Measurements from ENCODE around the gene IQCE. TPM values are rescaled to one million over a fixed set of nuclear protein-coding genes. Genes with fewer than 3 reads are reported as not detected.

The IQCE gene
- total and polyA plus RNA-seq, 2 donors (not counting 1 experiment from before 2014, with no cell fraction given) = 5.3 to 8.3 TPM

- no peaks in the 10 kb centered on the region for H3K9me3 ChIP-seq (ENCODE audit: control insufficient read depth, insufficient read depth, low read depth, low read length)
- no peak for DNase-seq (ENCODE audit: low read depth in 2 of 2)
- no peak overlapping the region for H3K4me2 ChIP-seq (ENCODE audit: extremely low read depth, insufficient read depth, low read length)
- no peaks in the 10 kb centered on the region for H4K20me1 ChIP-seq (ENCODE audit: control insufficient read depth, extremely low read depth, insufficient read depth, low read length)
- no peak overlapping the region for H3K9ac ChIP-seq (ENCODE audit: insufficient read depth, low read length)
- H3K4me1 ChIP-seq (ENCODE audit: control insufficient read depth, extremely low read depth, insufficient read depth, low read length) = peaks cover 4% of the 10 kb centered on the region
- H3K79me2 ChIP-seq (ENCODE audit: control insufficient read depth, insufficient read depth, low read length) = no peaks in the 10 kb centered on the region
- no peak overlapping the region for H3K27ac ChIP-seq (ENCODE audit: insufficient read depth, low read length)
- no peaks in the 10 kb centered on the region for H3K27me3 ChIP-seq (ENCODE audit: control insufficient read depth, insufficient read depth, low read length)
- no peak overlapping the region for H3K4me3 ChIP-seq (replicated peaks in 1 of 4; ENCODE audit: control extremely low read depth in 1 of 4, insufficient read depth in 1 of 4, low read depth in 3 of 4, low read length in 4 of 4)
- no peak overlapping the region for H2AFZ ChIP-seq (ENCODE audit: low read length)
- H3K36me3 ChIP-seq (ENCODE audit: control insufficient read depth, insufficient read depth, low read length) = no peaks in the 10 kb centered on the region
- TF ChIP-seq EZH2 (IDR thresholded peaks at IDR 0.05; ENCODE audit: low read length, missing control alignments) = no peak
- TF ChIP-seq, protein P1, sequence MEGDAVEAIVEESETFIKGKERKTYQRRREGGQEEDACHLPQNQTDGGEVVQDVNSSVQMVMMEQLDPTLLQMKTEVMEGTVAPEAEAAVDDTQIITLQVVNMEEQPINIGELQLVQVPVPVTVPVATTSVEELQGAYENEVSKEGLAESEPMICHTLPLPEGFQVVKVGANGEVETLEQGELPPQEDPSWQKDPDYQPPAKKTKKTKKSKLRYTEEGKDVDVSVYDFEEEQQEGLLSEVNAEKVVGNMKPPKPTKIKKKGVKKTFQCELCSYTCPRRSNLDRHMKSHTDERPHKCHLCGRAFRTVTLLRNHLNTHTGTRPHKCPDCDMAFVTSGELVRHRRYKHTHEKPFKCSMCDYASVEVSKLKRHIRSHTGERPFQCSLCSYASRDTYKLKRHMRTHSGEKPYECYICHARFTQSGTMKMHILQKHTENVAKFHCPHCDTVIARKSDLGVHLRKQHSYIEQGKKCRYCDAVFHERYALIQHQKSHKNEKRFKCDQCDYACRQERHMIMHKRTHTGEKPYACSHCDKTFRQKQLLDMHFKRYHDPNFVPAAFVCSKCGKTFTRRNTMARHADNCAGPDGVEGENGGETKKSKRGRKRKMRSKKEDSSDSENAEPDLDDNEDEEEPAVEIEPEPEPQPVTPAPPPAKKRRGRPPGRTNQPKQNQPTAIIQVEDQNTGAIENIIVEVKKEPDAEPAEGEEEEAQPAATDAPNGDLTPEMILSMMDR (conservative IDR thresholded peaks at IDR 0.05 in 1 of 2, IDR thresholded peaks at IDR 0.05 in 1 of 2; ENCODE audit: low read depth in 1 of 2, low read length in 2 of 2) = no peak
Measured at GRCh38 chr7:2610466-2610865, 51.7 kb downstream of the IQCE start.

- H3K79me2 ChIP-seq (ENCODE audit: control insufficient read depth, insufficient read depth, low read length) = no peaks in the 10 kb centered on the region
- H3K36me3 ChIP-seq (ENCODE audit: control insufficient read depth, insufficient read depth, low read length) = no peaks in the 10 kb centered on the region
- no peak overlapping the region for H3K27ac ChIP-seq (ENCODE audit: insufficient read depth, low read length)
- H4K20me1 ChIP-seq (ENCODE audit: control insufficient read depth, extremely low read depth, insufficient read depth, low read length) = no peaks in the 10 kb centered on the region
- H3K4me2 ChIP-seq (ENCODE audit: extremely low read depth, insufficient read depth, low read length) = no peak overlapping the region
- TF ChIP-seq, protein P1 (conservative IDR thresholded peaks at IDR 0.05 in 1 of 2, IDR thresholded peaks at IDR 0.05 in 1 of 2; ENCODE audit: low read depth in 1 of 2, low read length in 2 of 2) = no peak
- TF ChIP-seq EZH2 (IDR thresholded peaks at IDR 0.05; ENCODE audit: low read length, missing control alignments) = no peak
- H3K27me3 ChIP-seq (ENCODE audit: control insufficient read depth, insufficient read depth, low read length) = no peaks in the 10 kb centered on the region
- no peak overlapping the region for H2AFZ ChIP-seq (ENCODE audit: low read length)
- H3K4me3 ChIP-seq (replicated peaks in 1 of 4; ENCODE audit: control extremely low read depth in 1 of 4, insufficient read depth in 1 of 4, low read depth in 3 of 4, low read length in 4 of 4) = no peak overlapping the region
- no peak for DNase-seq (ENCODE audit: low read depth in 2 of 2)
- peaks cover 4% of the 10 kb centered on the region for H3K4me1 ChIP-seq (ENCODE audit: control insufficient read depth, extremely low read depth, insufficient read depth, low read length)
- no peak overlapping the region for H3K9ac ChIP-seq (ENCODE audit: insufficient read depth, low read length)
- no peaks in the 10 kb centered on the region for H3K9me3 ChIP-seq (ENCODE audit: control insufficient read depth, insufficient read depth, low read depth, low read length)
Measured at GRCh38 chr7:2610898-2611297, 52.1 kb downstream of the IQCE start.

DNA sequence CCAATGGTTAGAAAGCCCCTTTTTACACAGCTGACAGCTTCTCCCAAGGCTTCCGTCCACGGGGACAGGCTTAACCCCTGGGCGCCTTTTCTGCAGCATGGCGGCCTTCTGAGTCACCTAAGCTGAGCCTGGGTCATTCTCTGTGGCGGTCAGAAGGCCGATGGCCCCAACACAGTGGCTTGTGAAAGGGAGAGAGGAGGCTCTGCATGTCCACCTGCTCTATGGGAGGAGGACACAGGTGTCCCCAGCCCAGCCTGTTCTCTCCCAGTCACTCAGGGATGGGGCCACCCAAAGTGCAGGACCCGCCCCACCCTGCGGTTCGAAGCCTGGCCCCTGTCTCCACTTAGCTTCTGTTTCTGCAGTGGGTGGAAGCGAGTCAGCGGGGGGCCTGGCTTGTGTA, 52.6 kb downstream of the IQCE start:
- DNase-seq (ENCODE audit: low read depth in 2 of 2) = no peak
- Histone ChIP-seq H4K20me1 (ENCODE audit: control insufficient read depth, extremely low read depth, insufficient read depth, low read length) (no peaks in the 10 kb centered on the region), H3K36me3 (ENCODE audit: control insufficient read depth, insufficient read depth, low read length) (no peaks in the 10 kb centered on the region), H3K27ac (ENCODE audit: insufficient read depth, low read length) (no peak overlapping the region), H3K79me2 (ENCODE audit: control insufficient read depth, insufficient read depth, low read length) (no peaks in the 10 kb centered on the region), H2AFZ (ENCODE audit: low read length) (no peak overlapping the region), H3K4me3 (replicated peaks in 1 of 4; ENCODE audit: control extremely low read depth in 1 of 4, insufficient read depth in 1 of 4, low read depth in 3 of 4, low read length in 4 of 4) (no peak overlapping the region), H3K4me2 (ENCODE audit: extremely low read depth, insufficient read depth, low read length) (no peak overlapping the region), H3K9ac (ENCODE audit: insufficient read depth, low read length) (no peak overlapping the region), H3K4me1 (ENCODE audit: control insufficient read depth, extremely low read depth, insufficient read depth, low read length) (peaks cover 4% of the 10 kb centered on the region), H3K27me3 (ENCODE audit: control insufficient read depth, insufficient read depth, low read length) (no peaks in the 10 kb centered on the region), H3K9me3 (ENCODE audit: control insufficient read depth, insufficient read depth, low read depth, low read length) (no peaks in the 10 kb centered on the region)
- TF ChIP-seq, protein P1 (conservative IDR thresholded peaks at IDR 0.05 in 1 of 2, IDR thresholded peaks at IDR 0.05 in 1 of 2; ENCODE audit: low read depth in 1 of 2, low read length in 2 of 2) = no peak
- TF ChIP-seq EZH2 (IDR thresholded peaks at IDR 0.05; ENCODE audit: low read length, missing control alignments) = no peak
